ENCODE measurements around the gene GID8.

Gene GID8

GRCh38 chr20:62995481-62995880 lies 57.5 kb downstream of the GID8 start:
- no peak overlapping the region for H3K4me3 ChIP-seq (ENCODE audit: low read depth, low read length)
- CTCF ChIA-PET, result interaction anchor here (0.9 to 1.1 kb wide), 2 partner anchors 14 to 23 kb away, joined by 3 read pairs; no protein-coding TSS in a partner anchor
- TF ChIP-seq CTCF (IDR thresholded peaks at IDR 0.05; ENCODE audit: insufficient read depth, low read length, missing control alignments), result no peak
- DNase-seq (ENCODE audit: low read depth, low spot score), result no peak
- POLR2A ChIA-PET, result no interaction called here

GRCh38 chr20:62995898-62996595 lies 58.1 kb downstream of the GID8 start:
- H3K4me3 ChIP-seq (ENCODE audit: low read depth, low read length), result no peak overlapping the region
- no peak for TF ChIP-seq CTCF (IDR thresholded peaks at IDR 0.05; ENCODE audit: insufficient read depth, low read length, missing control alignments)
- POLR2A ChIA-PET, result no interaction called here
- no peak for DNase-seq (ENCODE audit: low read depth, low spot score)
- CTCF ChIA-PET, result interaction anchor here (0.9 to 1.1 kb wide), 2 partner anchors 13 to 24 kb away, joined by 3 read pairs; no protein-coding TSS in a partner anchor

- ChIA-PET POLR2A (no interaction called here), CTCF (interaction anchor here (1.1 kb wide), 1 partner anchor 13 kb away, joined by 3 read pairs; no protein-coding TSS in a partner anchor)
- H3K4me3 ChIP-seq (ENCODE audit: low read depth, low read length), result no peak overlapping the region
- TF ChIP-seq CTCF (IDR thresholded peaks at IDR 0.05; ENCODE audit: insufficient read depth, low read length, missing control alignments), result no peak
- no peak for DNase-seq (ENCODE audit: low read depth, low spot score)
These were observed 58.6 kb downstream of the GID8 start for GRCh38 chr20:62996596-62996982.

- H3K4me3 ChIP-seq (ENCODE audit: low read depth, low read length), result no peak overlapping the region
- CTCF ChIA-PET, result no interaction called here
- POLR2A ChIA-PET, result no interaction called here
- no peak for TF ChIP-seq CTCF (IDR thresholded peaks at IDR 0.05; ENCODE audit: insufficient read depth, low read length, missing control alignments)
- no peak for DNase-seq (ENCODE audit: low read depth, low spot score)
These were observed 59.6 kb downstream of the GID8 start for GRCh38 chr20:62997417-62998035.
